ENCODE measurements around the gene BPIFB3.

Gene BPIFB3

GRCh38 chr20:33074675-33075074 lies 21.0 kb downstream of the BPIFB3 start:
- Mint-ChIP-seq H3K4me3 (no peak overlapping the region), H3K36me3 (ENCODE audit: low read depth) (no peaks in the 10 kb centered on the region), H3K9me3 (no peaks in the 10 kb centered on the region), H3K27me3 (no peaks in the 10 kb centered on the region), H3K4me1 (ENCODE audit: low read depth) (no peaks in the 10 kb centered on the region), H3K27ac (no peak overlapping the region)
- no peak for DNase-seq

- DNase-seq = no peak
- Mint-ChIP-seq H3K36me3 (ENCODE audit: low read depth) (no peaks in the 10 kb centered on the region), H3K4me3 (no peak overlapping the region), H3K4me1 (ENCODE audit: low read depth) (no peaks in the 10 kb centered on the region), H3K9me3 (no peaks in the 10 kb centered on the region), H3K27ac (no peak overlapping the region), H3K27me3 (no peaks in the 10 kb centered on the region)
Measured at GRCh38 chr20:33075281-33075680, 21.6 kb downstream of the BPIFB3 start.

GRCh38 chr20:33076662-33077372 lies 23.1 kb downstream of the BPIFB3 start:
- no peaks in the 10 kb centered on the region for H3K36me3 Mint-ChIP-seq (ENCODE audit: low read depth)
- H3K27me3 Mint-ChIP-seq = no peaks in the 10 kb centered on the region
- no peak for DNase-seq
- no peak overlapping the region for H3K4me3 Mint-ChIP-seq
- no peaks in the 10 kb centered on the region for H3K9me3 Mint-ChIP-seq
- H3K27ac Mint-ChIP-seq = no peak overlapping the region
- no peaks in the 10 kb centered on the region for H3K4me1 Mint-ChIP-seq (ENCODE audit: low read depth)

GRCh38 chr20:33079259-33079658 lies 25.6 kb downstream of the BPIFB3 start, which contains the start of gene BPIFB4:
Gene BPIFB4 (plus strand): TSS chr20:33079643. CDS start chr20:33081527, 1,884 bp downstream.
- Mint-ChIP-seq H3K9me3 (no peaks in the 10 kb centered on the region), H3K4me3 (no peak within 1 kb of the TSS), H3K4me1 (ENCODE audit: low read depth) (no peaks in the 10 kb centered on the region), H3K36me3 (ENCODE audit: low read depth) (no peaks in the 10 kb centered on the region), H3K27ac (no peak within 1 kb of the TSS), H3K27me3 (no peaks in the 10 kb centered on the region)
- DNase-seq = no peak

DNA sequence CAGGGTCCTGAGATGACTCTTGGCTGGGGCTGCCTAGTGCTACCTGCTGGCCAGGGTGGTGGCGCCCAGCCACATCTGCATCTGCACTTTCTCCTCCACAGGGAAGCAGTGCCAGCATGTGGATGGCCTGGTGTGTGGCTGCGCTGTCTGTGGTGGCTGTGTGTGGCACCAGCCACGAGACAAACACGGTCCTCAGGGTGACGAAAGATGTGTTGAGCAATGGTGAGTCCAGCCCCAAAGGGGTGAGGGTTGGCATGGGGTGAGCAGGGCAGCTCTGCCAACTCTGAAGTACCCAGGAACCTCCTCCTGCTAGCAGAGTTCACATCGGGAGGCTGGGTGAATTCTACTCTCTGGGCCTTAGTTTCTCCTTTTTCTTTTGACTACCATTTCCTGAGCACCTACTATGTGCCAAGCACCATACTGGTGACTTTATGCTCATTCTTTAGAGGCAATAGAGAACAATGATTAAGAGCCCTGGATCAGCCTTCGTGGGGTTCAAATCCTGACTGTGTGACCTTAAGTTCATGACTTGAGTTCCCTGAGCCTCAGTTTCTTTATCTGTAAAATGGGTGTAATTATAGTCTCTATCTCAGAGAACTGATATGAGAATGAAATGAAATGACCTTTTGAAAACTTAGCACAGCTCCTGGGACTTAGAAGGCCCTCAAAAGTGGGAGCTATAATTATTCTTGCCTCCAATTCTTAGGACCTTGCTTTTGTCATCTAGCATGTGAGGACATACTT lies 27.9 kb downstream of the BPIFB3 start:
- Mint-ChIP-seq H3K27ac (no peak overlapping the region), H3K27me3 (no peaks in the 10 kb centered on the region), H3K36me3 (ENCODE audit: low read depth) (no peaks in the 10 kb centered on the region), H3K4me3 (no peak overlapping the region), H3K9me3 (no peaks in the 10 kb centered on the region), H3K4me1 (ENCODE audit: low read depth) (no peaks in the 10 kb centered on the region)
- DNase-seq = no peak

DNA sequence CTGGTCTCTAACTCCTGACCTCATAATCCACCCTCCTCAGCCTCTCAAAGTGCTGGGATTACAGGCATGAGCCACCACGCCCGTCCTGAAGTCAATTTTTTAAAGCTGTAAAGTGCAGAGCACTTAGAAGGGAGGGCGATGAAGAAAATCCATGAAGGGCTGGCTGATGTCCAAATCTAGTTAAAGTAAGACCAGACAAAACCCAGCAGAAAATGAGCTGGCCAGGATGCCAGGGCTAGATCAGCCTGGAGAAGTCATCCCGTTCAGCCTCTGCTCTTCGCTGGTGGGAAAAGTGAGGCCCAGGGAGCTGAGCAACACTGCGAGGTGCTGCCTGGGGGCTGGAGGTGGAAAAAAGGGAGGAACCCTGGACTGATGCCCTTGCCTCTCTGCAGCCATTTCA lies 28.8 kb downstream of the BPIFB3 start:
- Mint-ChIP-seq H3K4me3 (no peak overlapping the region), H3K9me3 (no peaks in the 10 kb centered on the region), H3K27ac (no peak overlapping the region), H3K27me3 (no peaks in the 10 kb centered on the region), H3K4me1 (ENCODE audit: low read depth) (no peaks in the 10 kb centered on the region), H3K36me3 (ENCODE audit: low read depth) (no peaks in the 10 kb centered on the region)
- no peak for DNase-seq

DNA sequence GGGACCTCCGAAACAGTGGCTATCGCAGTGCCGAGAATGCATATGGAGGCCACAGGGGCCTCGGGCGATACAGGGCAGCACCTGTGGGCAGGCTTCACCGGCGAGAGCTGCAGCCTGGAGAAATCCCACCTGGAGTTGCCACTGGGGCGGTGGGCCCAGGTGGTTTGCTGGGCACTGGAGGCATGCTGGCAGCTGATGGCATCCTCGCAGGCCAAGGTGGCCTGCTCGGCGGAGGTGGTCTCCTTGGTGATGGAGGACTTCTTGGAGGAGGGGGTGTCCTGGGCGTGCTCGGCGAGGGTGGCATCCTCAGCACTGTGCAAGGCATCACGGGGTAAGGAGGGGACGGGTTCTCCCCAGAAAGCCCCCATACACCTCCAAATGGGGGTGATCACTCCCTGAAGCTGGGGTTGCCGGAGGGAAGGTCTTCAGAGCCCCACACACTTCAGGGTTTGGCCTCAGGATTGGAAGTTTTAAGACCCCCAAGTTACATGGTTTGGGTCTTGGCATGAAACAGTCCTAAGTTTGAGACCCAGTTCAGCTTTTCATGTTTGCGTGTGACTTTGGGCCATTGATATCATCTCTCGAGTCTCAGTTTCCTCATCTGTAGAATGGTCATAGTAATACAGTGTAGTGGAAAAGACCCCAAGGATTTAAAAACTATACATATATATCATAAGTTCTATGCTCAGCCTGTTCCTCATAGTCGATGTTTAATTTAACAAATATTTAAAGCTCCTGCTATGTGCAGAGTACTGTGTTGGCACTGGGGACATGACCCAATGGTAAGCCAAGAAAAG lies 30.0 kb downstream of the BPIFB3 start:
- Mint-ChIP-seq H3K9me3 (no peaks in the 10 kb centered on the region), H3K4me1 (ENCODE audit: low read depth) (no peaks in the 10 kb centered on the region), H3K27ac (no peak overlapping the region), H3K27me3 (no peaks in the 10 kb centered on the region), H3K4me3 (no peak overlapping the region), H3K36me3 (ENCODE audit: low read depth) (no peaks in the 10 kb centered on the region)
- no peak for DNase-seq

DNA sequence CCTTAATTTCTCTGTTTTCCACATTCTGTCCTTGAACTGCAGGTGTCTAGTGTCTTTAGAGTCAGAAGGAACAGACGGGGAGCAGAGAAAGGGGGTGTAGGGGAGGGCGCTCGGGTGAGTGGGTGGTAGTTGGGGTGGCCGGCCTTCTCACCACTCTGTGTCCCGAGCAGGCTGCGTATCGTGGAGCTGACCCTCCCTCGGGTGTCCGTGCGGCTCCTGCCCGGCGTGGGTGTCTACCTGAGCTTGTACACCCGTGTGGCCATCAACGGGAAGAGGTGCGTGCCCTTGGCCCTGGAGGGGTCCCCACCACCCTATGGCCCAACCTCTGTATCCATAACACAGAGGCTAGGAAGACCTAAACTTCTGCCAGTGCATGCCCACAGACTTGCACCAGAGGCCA lies 31.0 kb downstream of the BPIFB3 start:
- Mint-ChIP-seq H3K4me1 (ENCODE audit: low read depth) (no peaks in the 10 kb centered on the region), H3K27me3 (no peaks in the 10 kb centered on the region), H3K27ac (no peak overlapping the region), H3K9me3 (no peaks in the 10 kb centered on the region), H3K36me3 (ENCODE audit: low read depth) (no peaks in the 10 kb centered on the region), H3K4me3 (no peak overlapping the region)
- no peak for DNase-seq

DNA sequence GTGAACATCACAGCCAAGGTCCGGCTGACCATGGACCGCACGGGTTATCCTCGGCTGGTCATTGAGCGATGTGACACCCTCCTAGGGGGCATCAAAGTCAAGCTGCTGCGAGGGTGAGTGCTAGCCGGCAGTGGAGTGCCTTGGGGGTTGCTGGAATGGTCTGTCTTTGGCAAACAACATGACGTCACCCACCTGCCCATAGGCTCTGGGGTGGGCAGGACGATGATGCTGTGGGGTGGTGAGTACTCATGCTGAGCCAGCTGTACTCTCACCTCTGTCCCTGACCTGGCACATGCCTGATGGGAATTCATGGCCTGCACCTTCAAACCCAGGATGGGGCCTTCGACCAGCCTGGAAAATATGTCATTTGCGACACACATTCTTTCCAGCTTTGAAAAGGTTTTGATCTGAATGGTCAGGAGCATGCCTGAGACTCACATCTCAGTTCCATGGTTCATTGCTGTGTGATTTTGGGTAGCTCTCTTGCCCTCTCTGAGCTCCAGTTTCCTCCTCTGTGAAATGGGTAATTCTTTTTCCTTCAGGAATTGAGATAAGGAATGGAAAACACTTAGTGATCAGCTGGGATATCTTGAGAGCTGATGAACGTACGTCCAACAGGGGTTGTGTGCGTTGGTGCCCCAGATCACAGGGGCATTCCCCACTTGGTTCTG lies 32.5 kb downstream of the BPIFB3 start:
- Mint-ChIP-seq H3K4me3 (no peak overlapping the region), H3K27ac (no peak overlapping the region), H3K27me3 (no peaks in the 10 kb centered on the region), H3K36me3 (ENCODE audit: low read depth) (no peaks in the 10 kb centered on the region), H3K9me3 (no peaks in the 10 kb centered on the region), H3K4me1 (ENCODE audit: low read depth) (no peaks in the 10 kb centered on the region)
- no peak for DNase-seq

DNA sequence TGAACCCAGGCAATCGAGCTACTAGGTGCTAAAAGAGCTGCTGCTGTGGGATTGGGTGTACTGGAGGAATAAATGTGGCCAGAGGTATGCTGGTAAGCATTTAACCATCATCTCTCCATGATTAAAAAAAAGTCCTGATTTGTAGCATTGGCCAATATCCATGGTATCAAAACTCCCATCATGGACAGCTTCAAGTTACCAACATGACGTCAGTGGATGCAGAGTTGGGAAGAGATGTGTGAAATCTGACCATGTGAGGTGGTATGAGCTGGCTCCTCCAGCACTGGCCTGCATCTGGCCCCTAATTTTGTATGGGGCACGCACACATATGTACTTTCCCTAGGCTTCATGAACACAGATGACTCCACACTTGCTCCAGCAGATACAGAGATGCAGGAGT lies 37.4 kb downstream of the BPIFB3 start:
- no peak for DNase-seq
- Mint-ChIP-seq H3K4me3 (no peak overlapping the region), H3K9me3 (no peaks in the 10 kb centered on the region), H3K27ac (no peak overlapping the region), H3K36me3 (ENCODE audit: low read depth) (no peaks in the 10 kb centered on the region), H3K4me1 (ENCODE audit: low read depth) (peaks cover 2% of the 10 kb centered on the region), H3K27me3 (no peaks in the 10 kb centered on the region)

DNA sequence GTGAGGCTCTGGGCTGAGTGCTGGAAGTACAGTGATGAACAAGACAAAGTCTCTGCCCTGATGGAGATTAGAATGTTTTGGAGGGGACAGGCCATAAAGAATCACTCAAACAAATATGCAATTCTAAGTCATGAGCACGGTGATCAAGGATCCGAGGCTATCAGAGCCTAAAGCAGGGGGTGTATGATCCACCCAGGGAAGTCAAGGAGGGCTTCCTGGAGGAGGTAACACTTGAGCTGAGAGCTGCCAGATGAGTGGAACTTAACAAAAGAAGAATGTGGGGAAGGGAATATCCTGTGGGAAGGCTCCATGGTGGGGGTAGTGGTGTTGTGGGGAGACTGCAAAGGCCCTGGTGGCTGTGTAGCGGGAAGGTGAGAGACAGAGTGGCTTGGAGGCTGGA lies 38.0 kb downstream of the BPIFB3 start:
- Mint-ChIP-seq H3K27ac (no peak overlapping the region), H3K36me3 (ENCODE audit: low read depth) (no peaks in the 10 kb centered on the region), H3K9me3 (no peaks in the 10 kb centered on the region), H3K4me3 (no peak overlapping the region), H3K27me3 (no peaks in the 10 kb centered on the region), H3K4me1 (ENCODE audit: low read depth) (peaks cover 2% of the 10 kb centered on the region)
- DNase-seq = no peak

- DNase-seq = no peak
- H3K4me1 Mint-ChIP-seq (ENCODE audit: low read depth) = peaks cover 2% of the 10 kb centered on the region
- no peaks in the 10 kb centered on the region for H3K9me3 Mint-ChIP-seq
- H3K27ac Mint-ChIP-seq = no peak overlapping the region
- no peaks in the 10 kb centered on the region for H3K27me3 Mint-ChIP-seq
- no peaks in the 10 kb centered on the region for H3K36me3 Mint-ChIP-seq (ENCODE audit: low read depth)
- H3K4me3 Mint-ChIP-seq = no peak overlapping the region
Measured at GRCh38 chr20:33092361-33092760, 38.7 kb downstream of the BPIFB3 start.

- DNase-seq = no peak
- Mint-ChIP-seq H3K27ac (no peak overlapping the region), H3K4me1 (ENCODE audit: low read depth) (peaks cover 2% of the 10 kb centered on the region), H3K27me3 (no peaks in the 10 kb centered on the region), H3K36me3 (ENCODE audit: low read depth) (no peaks in the 10 kb centered on the region), H3K4me3 (no peak overlapping the region), H3K9me3 (no peaks in the 10 kb centered on the region)
Measured at GRCh38 chr20:33093074-33093473, 39.4 kb downstream of the BPIFB3 start.

DNA sequence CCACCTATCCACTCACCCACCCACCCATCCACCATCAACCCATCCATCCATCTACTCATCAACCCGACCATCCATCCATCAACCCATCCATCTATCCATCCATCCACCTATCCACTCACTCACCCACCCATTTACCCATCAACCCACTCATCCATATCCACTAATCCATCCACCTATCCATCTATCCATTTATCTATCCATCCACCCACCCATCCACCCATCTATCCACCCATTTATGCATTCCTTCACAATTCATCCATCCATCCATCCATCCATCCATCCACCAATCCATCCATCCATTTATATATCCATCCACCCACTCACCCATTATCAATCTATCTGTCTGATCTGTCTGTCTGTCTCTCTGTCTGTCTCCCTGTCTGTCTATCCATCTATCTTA lies 39.9 kb downstream of the BPIFB3 start:
- no peak overlapping the region for H3K27ac Mint-ChIP-seq
- no peak for DNase-seq
- H3K4me3 Mint-ChIP-seq = no peak overlapping the region
- no peaks in the 10 kb centered on the region for H3K27me3 Mint-ChIP-seq
- H3K9me3 Mint-ChIP-seq = no peaks in the 10 kb centered on the region
- no peaks in the 10 kb centered on the region for H3K36me3 Mint-ChIP-seq (ENCODE audit: low read depth)
- peaks cover 2% of the 10 kb centered on the region for H3K4me1 Mint-ChIP-seq (ENCODE audit: low read depth)

All from activated T-cell treated with anti-CD3 and anti-CD28 coated beads, Interleukin-2, amount 50 U/mL, for 24 hours (primary cell).